ENCODE measurements around the gene RNF14.

RNF14 gene

DNA sequence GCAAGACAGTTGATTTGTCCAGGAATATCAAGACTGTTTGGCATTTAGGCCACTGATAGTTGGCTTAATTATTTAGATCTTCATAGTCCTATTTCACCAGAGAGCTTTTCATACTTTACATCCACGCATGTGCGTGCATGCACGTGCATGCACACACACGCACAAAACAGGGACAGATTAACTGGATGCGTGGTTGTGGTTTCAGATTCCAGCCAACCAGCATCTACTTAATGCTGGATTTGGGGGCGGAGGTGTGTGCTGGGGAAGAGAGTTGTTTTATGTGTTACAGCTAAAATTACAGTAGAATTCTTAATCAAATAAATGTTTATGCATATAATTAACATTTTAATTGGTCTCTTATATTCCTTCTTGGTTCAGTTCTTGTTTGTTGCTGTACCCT, 7.3 kb downstream of the RNF14 start:
- Mint-ChIP-seq H3K4me3 (no peak overlapping the region), H3K4me1 (ENCODE audit: low read depth) (peaks cover 13% of the 10 kb centered on the region), H3K27ac (no peak overlapping the region), H3K36me3 (ENCODE audit: low read depth) (peaks cover 51% of the 10 kb centered on the region), H3K27me3 (ENCODE audit: low read depth) (no peaks in the 10 kb centered on the region), H3K9me3 (no peaks in the 10 kb centered on the region)
- no peak for DNase-seq (ENCODE audit: low spot score)

DNA sequence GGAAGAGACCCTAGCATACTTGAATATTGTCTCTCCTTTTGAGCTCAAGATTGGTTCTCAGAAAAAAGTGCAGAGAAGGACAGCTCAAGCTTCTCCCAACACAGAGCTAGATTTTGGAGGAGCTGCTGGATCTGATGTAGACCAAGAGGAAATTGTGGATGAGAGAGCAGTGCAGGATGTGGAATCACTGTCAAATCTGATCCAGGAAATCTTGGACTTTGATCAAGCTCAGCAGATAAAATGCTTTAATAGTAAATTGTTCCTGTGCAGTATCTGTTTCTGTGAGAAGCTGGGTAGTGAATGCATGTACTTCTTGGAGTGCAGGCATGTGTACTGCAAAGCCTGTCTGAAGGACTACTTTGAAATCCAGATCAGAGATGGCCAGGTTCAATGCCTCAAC, 9.5 kb downstream of the RNF14 start:
- no peaks in the 10 kb centered on the region for H3K9me3 Mint-ChIP-seq

DNA sequence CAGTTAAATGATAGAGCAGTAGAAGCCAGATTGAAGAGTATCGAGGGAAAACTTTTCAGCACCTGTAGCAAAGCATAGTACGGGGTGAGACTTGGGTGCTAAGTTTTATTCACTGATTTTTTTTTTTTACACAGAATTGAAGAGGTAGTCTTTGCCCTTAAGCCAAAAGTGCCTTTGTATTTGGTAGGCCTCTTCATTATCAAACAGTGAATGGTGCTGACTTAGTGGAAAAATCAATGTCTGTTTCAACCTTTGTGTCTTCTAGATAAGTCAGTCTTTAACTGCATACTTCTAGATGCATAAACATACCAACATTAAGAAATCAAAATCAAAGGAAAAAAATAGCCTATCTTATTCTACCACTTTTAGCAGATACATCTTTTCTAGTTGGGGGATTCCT, 13.7 kb downstream of the RNF14 start:
- DNase-seq (ENCODE audit: low spot score), result no peak
- Mint-ChIP-seq H3K27ac (no peak overlapping the region), H3K4me3 (no peak overlapping the region), H3K27me3 (ENCODE audit: low read depth) (no peaks in the 10 kb centered on the region), H3K4me1 (ENCODE audit: low read depth) (no peaks in the 10 kb centered on the region), H3K36me3 (ENCODE audit: low read depth) (peaks cover 42% of the 10 kb centered on the region), H3K9me3 (no peaks in the 10 kb centered on the region)

More for the DNA sequence above, 9.5 kb downstream of the RNF14 start:
- Mint-ChIP-seq H3K27me3 (ENCODE audit: low read depth) (no peaks in the 10 kb centered on the region), H3K27ac (no peak overlapping the region), H3K4me1 (ENCODE audit: low read depth) (peaks cover 9% of the 10 kb centered on the region), H3K4me3 (no peak overlapping the region), H3K36me3 (ENCODE audit: low read depth) (peaks cover 48% of the 10 kb centered on the region)
- DNase-seq (ENCODE audit: low spot score), result no peak

DNA sequence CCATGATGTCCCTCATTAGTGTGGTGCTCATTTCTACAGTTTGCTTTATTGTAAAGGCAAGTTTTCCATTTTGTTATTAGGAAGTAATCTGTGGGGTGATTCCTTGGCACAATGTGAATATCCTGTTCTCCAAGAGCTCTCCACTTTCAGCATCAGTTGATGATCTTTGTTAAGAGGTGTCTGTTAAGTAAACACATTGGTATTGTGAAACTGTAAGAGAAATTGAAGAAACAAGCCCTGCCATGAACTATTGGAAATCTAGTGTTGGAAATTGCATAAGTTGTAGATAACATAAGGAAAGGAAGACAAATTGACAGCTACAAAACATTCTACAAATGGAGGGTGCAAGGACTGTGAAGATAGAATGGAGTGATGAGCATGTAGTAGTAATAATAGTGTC, 17.2 kb downstream of the RNF14 start:
- no peaks in the 10 kb centered on the region for H3K27me3 Mint-ChIP-seq (ENCODE audit: low read depth)
- DNase-seq (ENCODE audit: low spot score), result no peak
- no peaks in the 10 kb centered on the region for H3K4me1 Mint-ChIP-seq (ENCODE audit: low read depth)
- H3K4me3 Mint-ChIP-seq, result no peak overlapping the region
- no peak overlapping the region for H3K27ac Mint-ChIP-seq
- no peaks in the 10 kb centered on the region for H3K9me3 Mint-ChIP-seq
- peaks cover 34% of the 10 kb centered on the region for H3K36me3 Mint-ChIP-seq (ENCODE audit: low read depth)

DNA sequence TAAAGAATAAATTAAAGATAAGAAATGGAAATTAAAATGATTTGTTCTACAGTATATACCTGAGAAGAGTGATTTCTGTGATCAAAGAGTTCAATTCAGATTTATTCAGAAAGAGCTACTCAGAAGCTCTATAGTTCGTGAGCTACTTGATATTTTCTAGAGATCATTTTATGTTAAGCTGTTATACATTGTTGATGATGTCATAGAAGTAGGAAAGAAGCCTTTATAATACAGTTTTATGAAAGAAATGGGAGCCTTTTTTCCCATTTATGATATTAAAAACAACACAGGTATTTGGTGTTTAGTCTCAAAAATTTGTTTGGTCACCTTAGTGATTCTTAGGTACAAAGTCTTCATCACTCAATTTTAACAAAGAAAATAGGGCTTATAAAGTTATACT, 20.8 kb downstream of the RNF14 start:
- H3K4me1 Mint-ChIP-seq (ENCODE audit: low read depth), result peaks cover 3% of the 10 kb centered on the region
- no peaks in the 10 kb centered on the region for H3K27me3 Mint-ChIP-seq (ENCODE audit: low read depth)
- no peak for DNase-seq (ENCODE audit: low spot score)
- H3K36me3 Mint-ChIP-seq (ENCODE audit: low read depth), result peaks cover 29% of the 10 kb centered on the region
- H3K4me3 Mint-ChIP-seq, result no peak overlapping the region
- H3K9me3 Mint-ChIP-seq, result no peaks in the 10 kb centered on the region
- H3K27ac Mint-ChIP-seq, result no peak overlapping the region

DNA sequence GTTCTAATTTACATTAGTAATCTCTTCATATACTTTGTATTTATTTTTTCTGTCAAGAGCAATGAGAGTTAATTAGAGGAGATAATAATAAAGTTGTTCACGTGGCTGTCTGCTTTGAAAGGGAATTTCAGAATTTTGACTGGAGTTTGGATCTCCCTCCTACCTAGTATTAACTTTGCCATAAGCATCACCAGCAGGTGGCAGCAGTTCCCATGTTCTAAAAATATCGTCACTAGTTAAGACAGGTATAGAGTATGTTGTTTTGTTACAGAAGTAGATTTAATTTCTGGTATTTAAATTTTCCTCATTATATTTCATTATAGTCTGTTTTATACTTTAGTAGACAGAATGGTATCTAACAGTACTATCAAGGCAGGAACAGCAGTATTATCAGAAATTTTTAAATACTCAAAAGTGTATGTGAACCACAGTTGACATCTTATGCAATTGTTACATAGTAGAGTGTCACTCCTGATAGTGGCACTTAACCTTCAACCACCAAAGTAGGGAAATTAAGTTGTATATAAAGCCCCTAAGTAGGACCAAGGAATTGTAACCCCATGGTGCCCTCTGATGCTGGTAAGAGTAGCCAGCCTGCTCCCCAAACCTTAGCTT, 23.6 kb downstream of the RNF14 start:
- H3K9me3 Mint-ChIP-seq, result no peaks in the 10 kb centered on the region
- H3K4me3 Mint-ChIP-seq, result no peak overlapping the region
- peak; percentile 57 for DNase-seq (ENCODE audit: low spot score)
- H3K4me1 Mint-ChIP-seq (ENCODE audit: low read depth), result peaks cover 3% of the 10 kb centered on the region
- peaks cover 26% of the 10 kb centered on the region for H3K36me3 Mint-ChIP-seq (ENCODE audit: low read depth)
- no peaks in the 10 kb centered on the region for H3K27me3 Mint-ChIP-seq (ENCODE audit: low read depth)
- H3K27ac Mint-ChIP-seq, result no peak overlapping the region

DNA sequence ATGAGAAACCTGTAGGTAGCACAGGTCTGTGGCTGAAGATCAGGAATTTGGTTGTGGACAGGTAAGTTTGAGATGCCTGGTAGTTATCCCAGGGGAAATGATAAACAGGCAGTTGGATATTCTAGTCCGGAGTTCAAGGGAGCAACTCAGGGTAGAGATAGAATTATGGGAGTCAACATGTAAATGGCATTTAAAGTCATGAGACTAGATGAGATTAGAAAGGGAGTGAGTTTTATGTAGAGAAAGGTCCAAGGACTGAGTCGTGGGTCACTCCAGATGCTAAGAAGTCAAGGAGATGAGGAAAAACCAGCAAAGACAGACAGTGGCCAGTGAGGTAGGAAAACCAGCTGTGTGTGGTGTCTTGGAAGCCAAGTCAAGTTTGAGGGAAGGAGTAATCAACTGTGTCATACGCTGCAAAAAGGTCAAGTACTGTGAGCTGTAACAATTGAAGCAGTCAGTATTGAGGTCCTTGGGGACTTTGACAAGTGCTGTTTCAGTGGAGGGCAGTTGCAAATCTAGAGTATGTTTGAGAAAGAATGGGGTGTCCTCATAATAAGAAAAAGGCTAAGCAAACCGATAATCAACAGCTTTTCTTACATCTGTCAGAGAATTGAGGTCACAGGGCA, 25.7 kb downstream of the RNF14 start:
- Mint-ChIP-seq H3K9me3 (no peaks in the 10 kb centered on the region), H3K4me3 (no peak overlapping the region), H3K27ac (no peak overlapping the region), H3K27me3 (ENCODE audit: low read depth) (no peaks in the 10 kb centered on the region), H3K4me1 (ENCODE audit: low read depth) (peaks cover 3% of the 10 kb centered on the region), H3K36me3 (ENCODE audit: low read depth) (peaks cover 23% of the 10 kb centered on the region)
- DNase-seq (ENCODE audit: low spot score), result no peak

DNA sequence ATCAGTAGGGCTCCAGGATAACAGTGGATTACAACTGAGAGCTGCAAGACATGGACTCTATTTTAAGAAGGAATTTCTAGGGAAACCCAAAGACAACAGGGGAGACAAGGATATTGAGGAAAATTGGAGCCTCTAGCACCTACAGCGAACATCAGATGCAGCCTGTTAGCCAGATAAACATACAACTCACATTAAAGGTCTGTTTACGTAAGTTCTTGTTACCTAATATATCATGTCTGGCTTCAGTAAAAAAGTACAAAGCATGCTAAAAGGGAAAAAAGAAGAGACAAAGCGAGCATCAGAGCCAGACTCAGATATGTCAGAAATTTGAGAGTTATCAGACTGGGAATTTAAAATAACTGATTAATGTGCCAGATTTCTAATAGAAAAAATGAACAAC, 26.8 kb downstream of the RNF14 start:
- Mint-ChIP-seq H3K4me3 (no peak overlapping the region), H3K27me3 (ENCODE audit: low read depth) (no peaks in the 10 kb centered on the region), H3K36me3 (ENCODE audit: low read depth) (peaks cover 27% of the 10 kb centered on the region), H3K4me1 (ENCODE audit: low read depth) (peaks cover 7% of the 10 kb centered on the region), H3K27ac (no peak overlapping the region), H3K9me3 (no peaks in the 10 kb centered on the region)
- DNase-seq (ENCODE audit: low spot score), result no peak

DNA sequence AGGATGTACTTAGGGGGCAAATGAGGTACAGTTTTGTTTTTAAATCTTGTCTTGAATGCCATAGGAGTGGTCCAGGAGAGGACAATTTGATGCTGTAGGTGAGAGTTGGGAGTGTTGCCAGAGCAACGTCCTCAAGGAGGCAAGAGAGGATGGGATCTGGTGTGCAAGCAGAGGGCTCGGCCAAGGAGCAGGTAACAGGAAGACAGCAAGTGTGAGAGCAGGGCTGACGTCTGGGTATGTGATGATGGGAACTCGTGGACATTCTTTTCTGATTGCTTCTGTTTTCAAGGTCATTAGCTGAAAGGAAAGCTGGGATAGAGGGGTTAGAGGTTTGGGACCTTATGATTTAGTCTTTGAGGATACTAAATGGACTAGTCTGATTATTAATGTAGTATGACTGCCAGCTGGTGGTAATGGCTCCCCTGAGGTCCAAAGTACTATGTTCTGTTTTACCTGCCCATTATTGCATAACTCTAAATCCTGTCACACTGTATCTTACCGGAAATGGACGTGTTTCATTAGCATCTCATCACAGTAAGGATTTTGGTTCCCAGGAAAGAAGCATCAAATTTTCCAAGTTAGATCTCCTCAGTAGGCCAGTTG, 28.6 kb downstream of the RNF14 start:
- no peaks in the 10 kb centered on the region for H3K9me3 Mint-ChIP-seq
- H3K27me3 Mint-ChIP-seq (ENCODE audit: low read depth), result no peaks in the 10 kb centered on the region
- peaks cover 32% of the 10 kb centered on the region for H3K36me3 Mint-ChIP-seq (ENCODE audit: low read depth)
- peaks cover 6% of the 10 kb centered on the region for H3K4me1 Mint-ChIP-seq (ENCODE audit: low read depth)
- H3K27ac Mint-ChIP-seq, result no peak overlapping the region
- no peak for DNase-seq (ENCODE audit: low spot score)
- H3K4me3 Mint-ChIP-seq, result no peak overlapping the region

DNA sequence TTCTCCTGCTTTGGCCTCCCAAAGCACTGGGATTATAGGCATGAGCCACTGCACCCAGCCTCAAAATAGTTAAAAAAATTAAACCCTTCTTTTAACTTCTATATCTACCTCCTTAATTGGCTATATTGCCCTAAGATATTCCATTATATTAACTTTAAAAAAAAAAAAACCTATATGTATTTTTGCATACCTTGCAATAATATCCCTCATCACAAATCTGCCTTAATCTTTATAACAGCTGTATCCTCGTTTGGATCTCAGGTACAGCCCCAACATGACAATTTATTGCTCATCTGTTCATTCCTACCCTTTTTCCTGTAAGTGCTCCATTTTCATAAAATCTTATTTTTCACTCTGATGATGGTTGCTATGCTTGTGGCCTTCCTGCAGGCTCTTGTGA, 31.3 kb downstream of the RNF14 start:
- H3K36me3 Mint-ChIP-seq (ENCODE audit: low read depth), result peaks cover 39% of the 10 kb centered on the region
- H3K4me3 Mint-ChIP-seq, result no peak overlapping the region
- H3K9me3 Mint-ChIP-seq, result no peaks in the 10 kb centered on the region
- DNase-seq (ENCODE audit: low spot score), result no peak
- H3K4me1 Mint-ChIP-seq (ENCODE audit: low read depth), result peaks cover 12% of the 10 kb centered on the region
- H3K27me3 Mint-ChIP-seq (ENCODE audit: low read depth), result no peaks in the 10 kb centered on the region
- no peak overlapping the region for H3K27ac Mint-ChIP-seq

DNA sequence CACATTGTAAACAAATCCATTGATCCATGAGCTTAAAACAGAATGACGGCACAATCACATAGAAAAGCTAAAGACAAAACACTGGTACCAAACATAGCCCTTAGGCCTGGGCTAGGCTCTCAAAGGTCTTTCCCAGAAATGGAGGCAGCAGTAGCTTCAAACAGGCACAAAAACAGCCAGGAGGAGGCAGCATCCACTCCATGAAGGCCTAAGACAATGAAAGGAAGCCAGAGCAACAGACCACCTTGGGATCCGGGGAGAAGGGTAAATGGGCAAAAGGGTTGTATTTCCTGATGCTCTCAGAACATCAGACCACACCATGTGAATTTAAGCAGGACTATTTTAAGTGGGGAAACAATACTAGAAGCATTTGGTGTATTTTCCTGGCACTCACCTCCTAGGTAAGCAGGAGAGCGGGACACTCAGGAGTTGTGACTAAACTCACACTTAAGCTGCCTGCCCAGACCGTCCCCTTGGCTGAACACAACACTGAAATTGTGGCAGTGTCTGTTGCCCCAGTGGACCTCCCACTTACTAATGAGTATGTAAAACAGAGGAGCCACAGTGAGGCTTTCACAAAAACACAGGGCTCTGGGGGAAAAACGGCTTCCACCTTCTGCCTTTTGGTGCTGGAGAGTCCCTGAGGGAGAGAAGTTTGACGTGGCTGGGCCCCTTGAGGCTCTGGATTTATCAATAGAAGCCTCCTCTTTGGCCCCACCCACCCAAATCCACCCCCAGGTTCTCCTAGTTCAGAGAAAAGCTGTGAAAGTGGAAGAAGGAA, 32.0 kb downstream of the RNF14 start:
- Mint-ChIP-seq H3K9me3 (no peaks in the 10 kb centered on the region), H3K27ac (peak overlapping the region; percentile 64), H3K4me3 (no peak overlapping the region), H3K27me3 (ENCODE audit: low read depth) (no peaks in the 10 kb centered on the region), H3K36me3 (ENCODE audit: low read depth) (peaks cover 44% of the 10 kb centered on the region), H3K4me1 (ENCODE audit: low read depth) (peaks cover 18% of the 10 kb centered on the region)
- no peak for DNase-seq (ENCODE audit: low spot score)

DNA sequence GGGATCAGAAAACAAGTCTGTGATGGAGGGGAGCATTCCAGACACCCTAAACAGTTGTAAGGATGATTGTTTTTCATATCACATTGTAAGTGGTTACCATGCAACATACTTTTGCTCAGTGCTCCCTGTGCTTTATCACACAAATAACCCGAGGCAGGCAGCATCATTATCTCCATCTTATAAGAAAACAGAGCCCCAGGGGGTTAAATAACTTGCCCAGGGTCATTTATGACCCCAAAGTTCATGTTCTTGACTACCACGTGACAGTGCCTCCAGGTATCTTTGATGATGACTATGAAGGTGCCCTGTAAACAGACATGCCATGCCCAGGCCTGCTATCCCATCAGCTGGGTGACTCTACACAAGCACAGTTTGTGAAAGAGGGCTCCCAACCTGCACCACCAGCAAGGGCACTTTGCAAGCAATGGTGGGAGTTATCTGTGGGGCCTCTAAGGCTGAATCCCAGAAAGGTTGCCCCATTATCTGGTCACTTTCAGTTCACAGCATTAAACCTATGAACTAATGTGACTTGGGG, 34.4 kb downstream of the RNF14 start:
- Mint-ChIP-seq H3K4me3 (no peak overlapping the region), H3K27me3 (ENCODE audit: low read depth) (no peaks in the 10 kb centered on the region), H3K27ac (no peak overlapping the region)

DNA sequence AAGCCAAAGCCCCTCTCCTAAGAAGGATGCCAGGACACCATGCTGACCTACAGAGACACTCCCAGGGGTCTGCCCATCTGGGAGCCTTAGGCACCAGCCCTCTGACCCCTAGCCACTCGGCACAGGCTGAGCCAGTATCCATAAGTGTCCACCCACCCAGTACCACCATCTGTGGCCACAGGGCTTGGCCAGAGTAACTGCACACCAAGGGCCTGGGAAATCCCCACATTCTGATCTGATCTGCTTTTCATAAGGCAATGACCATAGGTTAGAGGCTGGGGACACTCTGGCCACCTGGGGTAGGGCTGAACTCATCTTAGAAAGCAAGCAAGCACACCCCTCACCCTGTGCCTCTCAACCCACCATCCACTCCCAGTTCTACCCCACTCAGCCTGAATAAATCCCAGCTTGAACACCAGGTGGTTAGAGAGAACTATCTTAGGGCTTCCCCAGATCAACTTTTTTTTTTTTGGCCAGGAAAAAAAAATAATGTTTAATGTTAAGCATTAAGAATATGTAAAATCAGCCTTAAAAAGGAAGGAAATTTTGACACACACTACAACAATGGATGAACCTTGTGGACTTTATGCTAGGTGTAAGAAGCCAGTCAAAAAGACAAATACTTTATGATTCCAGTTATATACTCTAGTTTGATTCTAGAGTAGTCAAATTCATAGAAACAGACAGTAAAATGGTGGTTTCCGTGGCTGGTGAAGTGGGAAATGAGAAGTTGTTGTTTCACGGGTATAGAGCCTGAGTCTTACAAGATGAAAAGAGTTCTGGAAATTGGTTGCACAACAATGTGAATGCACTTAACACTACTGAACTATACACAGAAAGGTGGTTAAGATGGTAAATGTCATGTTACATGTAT, 37.7 kb downstream of the RNF14 start:
- Mint-ChIP-seq H3K27me3 (ENCODE audit: low read depth) (no peaks in the 10 kb centered on the region), H3K4me1 (ENCODE audit: low read depth) (peaks cover 41% of the 10 kb centered on the region), H3K4me3 (peak overlapping the region; percentile 74), H3K36me3 (ENCODE audit: low read depth) (peaks cover 63% of the 10 kb centered on the region), H3K27ac (peak overlapping the region; percentile 90), H3K9me3 (no peaks in the 10 kb centered on the region)
- DNase-seq (ENCODE audit: low spot score), result peak; percentile 55

More for the DNA sequence above, 34.4 kb downstream of the RNF14 start:
- H3K4me1 Mint-ChIP-seq (ENCODE audit: low read depth), result peaks cover 39% of the 10 kb centered on the region
- DNase-seq (ENCODE audit: low spot score), result no peak
- H3K9me3 Mint-ChIP-seq, result no peaks in the 10 kb centered on the region
- peaks cover 60% of the 10 kb centered on the region for H3K36me3 Mint-ChIP-seq (ENCODE audit: low read depth)

Data from T-helper 2 cell treated with Interferon-gamma antibody and Interleukin-4, amounts not matched to agents 5 μg/mL and 100 μg/mL, for 36 hours (primary cell).